ENCODE measurements around the gene USP17L21.
"Not testable (repeated sequence)": the region's sequence is repeated elsewhere in the genome, so short reads cannot be mapped to it uniquely, and the experiment has no call there.

USP17L21 gene, protein sequence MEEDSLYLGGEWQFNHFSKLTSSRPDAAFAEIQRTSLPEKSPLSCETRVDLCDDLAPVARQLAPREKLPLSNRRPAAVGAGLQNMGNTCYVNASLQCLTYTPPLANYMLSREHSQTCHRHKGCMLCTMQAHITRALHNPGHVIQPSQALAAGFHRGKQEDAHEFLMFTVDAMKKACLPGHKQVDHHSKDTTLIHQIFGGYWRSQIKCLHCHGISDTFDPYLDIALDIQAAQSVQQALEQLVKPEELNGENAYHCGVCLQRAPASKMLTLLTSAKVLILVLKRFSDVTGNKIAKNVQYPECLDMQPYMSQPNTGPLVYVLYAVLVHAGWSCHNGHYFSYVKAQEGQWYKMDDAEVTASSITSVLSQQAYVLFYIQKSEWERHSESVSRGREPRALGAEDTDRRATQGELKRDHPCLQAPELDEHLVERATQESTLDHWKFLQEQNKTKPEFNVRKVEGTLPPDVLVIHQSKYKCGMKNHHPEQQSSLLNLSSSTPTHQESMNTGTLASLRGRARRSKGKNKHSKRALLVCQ

DNA sequence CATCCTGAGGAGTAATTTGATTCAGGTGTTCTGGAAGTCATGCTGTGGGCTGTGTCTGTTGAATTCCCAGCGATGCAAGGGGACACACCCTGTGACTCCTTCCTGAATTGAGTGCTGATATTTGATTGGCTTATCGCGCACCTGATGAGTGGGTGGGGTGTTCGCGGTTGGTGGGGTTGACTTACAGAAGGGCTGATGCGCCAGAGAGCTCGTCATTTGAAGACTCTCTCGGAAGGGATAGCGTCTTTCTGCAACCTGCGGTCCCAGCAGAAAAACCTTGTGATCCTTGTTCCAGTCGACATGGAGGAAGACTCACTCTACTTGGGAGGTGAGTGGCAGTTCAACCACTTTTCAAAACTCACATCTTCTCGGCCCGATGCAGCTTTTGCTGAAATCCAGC is at the start of gene USP17L21:
USP17L21 (plus strand) TSS at position 301 of the 400 bp plus-strand sequence; CDS start at position 301, 0 bp downstream.
- DNase-seq (ENCODE audit: low spot score), result not testable (repeated sequence)

DNA sequence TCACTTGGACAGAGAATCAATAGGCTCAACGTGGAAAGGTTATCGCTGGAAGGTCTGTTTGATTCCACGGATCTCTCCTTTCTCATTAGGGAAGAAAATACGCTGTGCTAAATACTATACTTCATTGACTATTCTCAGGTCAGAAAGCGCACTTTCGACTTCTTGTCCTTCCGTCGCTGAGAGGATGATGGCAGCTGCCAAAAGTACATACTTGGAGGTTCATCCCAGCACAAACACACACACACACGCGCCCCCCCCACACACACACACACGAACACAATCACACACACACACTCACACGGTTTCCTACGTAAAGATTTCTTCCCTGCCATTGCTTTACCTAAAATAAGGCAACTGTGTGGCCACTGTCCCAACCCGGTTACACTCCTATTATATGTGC is 48.0 kb upstream of the USP17L21 start:
- not testable (repeated sequence) for DNase-seq (ENCODE audit: low spot score)

DNA sequence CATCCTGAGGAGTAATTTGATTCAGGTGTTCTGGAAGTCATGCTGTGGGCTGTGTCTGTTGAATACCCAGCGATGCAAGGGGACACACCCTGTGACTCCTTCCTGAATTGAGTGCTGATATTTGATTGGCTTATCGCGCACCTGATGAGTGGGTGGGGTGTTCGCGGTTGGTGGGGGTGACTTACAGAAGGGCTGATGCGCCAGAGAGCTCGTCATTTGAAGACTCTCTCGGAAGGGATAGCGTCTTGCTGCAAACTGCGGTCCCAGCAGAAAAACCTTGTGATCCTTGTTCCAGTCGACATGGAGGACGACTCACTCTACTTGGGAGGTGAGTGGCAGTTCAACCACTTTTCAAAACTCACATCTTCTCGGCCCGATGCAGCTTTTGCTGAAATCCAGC is 47.6 kb upstream of the USP17L21 start, which contains the start of gene USP17L11:
USP17L11 (plus strand) TSS at position 301 of the 400 bp plus-strand sequence; CDS start at position 301, 0 bp downstream.
- DNase-seq (ENCODE audit: low spot score), result not testable (repeated sequence)

DNA sequence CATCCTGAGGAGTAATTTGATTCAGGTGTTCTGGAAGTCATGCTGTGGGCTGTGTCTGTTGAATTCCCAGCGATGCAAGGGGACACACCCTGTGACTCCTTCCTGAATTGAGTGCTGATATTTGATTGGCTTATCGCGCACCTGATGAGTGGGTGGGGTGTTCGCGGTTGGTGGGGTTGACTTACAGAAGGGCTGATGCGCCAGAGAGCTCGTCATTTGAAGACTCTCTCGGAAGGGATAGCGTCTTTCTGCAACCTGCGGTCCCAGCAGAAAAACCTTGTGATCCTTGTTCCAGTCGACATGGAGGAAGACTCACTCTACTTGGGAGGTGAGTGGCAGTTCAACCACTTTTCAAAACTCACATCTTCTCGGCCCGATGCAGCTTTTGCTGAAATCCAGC is 42.8 kb upstream of the USP17L21 start, which contains the start of gene USP17L12:
USP17L12 (plus strand) TSS at position 301 of the 400 bp plus-strand sequence; CDS start at position 301, 0 bp downstream.
- not testable (repeated sequence) for DNase-seq (ENCODE audit: low spot score)

DNA sequence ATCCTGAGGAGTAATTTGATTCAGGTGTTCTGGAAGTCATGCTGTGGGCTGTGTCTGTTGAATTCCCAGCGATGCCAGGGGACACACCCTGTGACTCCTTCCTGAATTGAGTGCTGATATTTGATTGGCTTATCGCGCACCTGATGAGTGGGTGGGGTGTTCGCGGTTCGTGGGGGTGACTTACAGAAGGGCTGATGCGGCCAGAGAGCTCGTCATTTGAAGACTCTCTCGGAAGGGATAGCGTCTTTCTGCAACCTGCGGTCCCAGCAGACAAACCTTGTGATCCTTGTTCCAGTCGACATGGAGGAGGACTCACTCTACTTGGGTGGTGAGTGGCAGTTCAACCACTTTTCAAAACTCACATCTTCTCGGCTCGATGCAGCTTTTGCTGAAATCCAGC is 38.1 kb upstream of the USP17L21 start, which contains the start of gene USP17L13:
USP17L13 (plus strand) TSS at position 301 of the 400 bp plus-strand sequence; CDS start at position 301, 0 bp downstream.
- DNase-seq (ENCODE audit: low spot score), result not testable (repeated sequence)

DNA sequence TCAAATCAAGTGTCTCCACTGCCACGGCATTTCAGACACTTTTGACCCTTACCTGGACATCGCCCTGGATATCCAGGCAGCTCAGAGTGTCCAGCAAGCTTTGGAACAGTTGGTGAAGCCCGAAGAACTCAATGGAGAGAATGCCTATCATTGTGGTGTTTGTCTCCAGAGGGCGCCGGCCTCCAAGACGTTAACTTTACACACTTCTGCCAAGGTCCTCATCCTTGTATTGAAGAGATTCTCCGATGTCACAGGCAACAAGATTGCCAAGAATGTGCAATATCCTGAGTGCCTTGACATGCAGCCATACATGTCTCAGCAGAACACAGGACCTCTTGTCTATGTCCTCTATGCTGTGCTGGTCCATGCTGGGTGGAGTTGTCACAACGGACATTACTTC is 32.4 kb upstream of the USP17L21 start:
- DNase-seq (ENCODE audit: low spot score), result not testable (repeated sequence)

DNA sequence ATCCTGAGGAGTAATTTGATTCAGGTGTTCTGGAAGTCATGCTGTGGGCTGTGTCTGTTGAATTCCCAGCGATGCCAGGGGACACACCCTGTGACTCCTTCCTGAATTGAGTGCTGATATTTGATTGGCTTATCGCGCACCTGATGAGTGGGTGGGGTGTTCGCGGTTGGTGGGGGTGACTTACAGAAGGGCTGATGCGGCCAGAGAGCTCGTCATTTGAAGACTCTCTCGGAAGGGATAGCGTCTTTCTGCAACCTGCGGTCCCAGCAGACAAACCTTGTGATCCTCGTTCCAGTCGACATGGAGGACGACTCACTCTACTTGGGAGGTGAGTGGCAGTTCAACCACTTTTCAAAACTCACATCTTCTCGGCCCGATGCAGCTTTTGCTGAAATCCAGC is 28.6 kb upstream of the USP17L21 start, which contains the start of gene USP17L15:
USP17L15 (plus strand) TSS at position 301 of the 400 bp plus-strand sequence; CDS start at position 301, 0 bp downstream.
- not testable (repeated sequence) for DNase-seq (ENCODE audit: low spot score)

DNA sequence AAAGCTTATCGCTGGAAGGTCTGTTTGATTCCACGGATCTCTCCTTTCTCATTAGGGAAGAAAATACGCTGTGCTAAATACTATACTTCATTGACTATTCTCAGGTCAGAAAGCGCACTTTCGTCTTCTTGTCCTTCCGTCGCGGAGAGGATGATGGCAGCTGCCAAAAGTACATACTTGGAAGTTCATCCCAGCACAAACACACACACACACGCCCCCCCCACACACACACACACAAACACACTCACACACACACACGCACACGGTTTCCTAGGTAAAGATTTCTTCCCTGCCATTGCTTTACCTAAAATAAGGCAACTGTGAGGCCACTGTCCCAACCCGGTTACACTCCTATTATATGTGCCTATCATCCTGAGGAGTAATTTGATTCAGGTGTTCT is 24.2 kb upstream of the USP17L21 start:
- DNase-seq (ENCODE audit: low spot score), result not testable (repeated sequence)

DNA sequence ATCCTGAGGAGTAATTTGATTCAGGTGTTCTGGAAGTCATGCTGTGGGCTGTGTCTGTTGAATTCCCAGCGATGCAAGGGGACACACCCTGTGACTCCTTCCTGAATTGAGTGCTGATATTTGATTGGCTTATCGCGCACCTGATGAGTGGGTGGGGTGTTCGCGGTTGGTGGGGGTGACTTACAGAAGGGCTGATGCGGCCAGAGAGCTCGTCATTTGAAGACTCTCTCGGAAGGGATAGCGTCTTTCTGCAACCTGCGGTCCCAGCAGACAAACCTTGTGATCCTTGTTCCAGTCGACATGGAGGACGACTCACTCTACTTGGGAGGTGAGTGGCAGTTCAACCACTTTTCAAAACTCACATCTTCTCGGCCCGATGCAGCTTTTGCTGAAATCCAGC is 19.1 kb upstream of the USP17L21 start, which contains the start of gene USP17L17:
USP17L17 (plus strand) TSS at position 301 of the 400 bp plus-strand sequence; CDS start at position 301, 0 bp downstream.
- DNase-seq (ENCODE audit: low spot score), result not testable (repeated sequence)

DNA sequence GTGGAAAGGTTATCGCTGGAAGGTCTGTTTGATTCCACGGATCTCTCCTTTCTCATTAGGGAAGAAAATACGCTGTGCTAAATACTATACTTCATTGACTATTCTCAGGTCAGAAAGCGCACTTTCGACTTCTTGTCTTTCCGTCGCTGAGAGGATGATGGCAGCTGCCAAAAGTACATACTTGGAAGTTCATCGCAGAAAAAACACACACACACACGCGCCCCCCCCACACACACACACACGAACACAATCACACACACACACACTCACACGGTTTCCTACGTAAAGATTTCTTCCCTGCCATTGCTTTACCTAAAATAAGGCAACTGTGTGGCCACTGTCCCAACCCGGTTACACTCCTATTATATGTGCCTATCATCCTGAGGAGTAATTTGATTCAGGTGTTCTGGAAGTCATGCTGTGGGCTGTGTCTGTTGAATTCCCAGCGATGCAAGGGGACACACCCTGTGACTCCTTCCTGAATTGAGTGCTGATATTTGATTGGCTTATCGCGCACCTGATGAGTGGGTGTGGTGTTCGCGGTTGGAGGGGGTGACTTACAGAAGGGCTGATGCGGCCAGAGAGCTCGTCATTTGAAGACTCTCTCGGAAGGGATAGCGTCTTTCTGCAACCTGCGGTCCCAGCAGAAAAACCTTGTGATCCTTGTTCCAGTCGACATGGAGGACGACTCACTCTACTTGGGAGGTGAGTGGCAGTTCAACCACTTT is 14.6 kb upstream of the USP17L21 start, which contains the start of gene USP17L18:
USP17L18 (plus strand) TSS at position 678 of the 728 bp plus-strand sequence; CDS start at position 678, 0 bp downstream.
- DNase-seq (ENCODE audit: low spot score), result not testable (repeated sequence)

DNA sequence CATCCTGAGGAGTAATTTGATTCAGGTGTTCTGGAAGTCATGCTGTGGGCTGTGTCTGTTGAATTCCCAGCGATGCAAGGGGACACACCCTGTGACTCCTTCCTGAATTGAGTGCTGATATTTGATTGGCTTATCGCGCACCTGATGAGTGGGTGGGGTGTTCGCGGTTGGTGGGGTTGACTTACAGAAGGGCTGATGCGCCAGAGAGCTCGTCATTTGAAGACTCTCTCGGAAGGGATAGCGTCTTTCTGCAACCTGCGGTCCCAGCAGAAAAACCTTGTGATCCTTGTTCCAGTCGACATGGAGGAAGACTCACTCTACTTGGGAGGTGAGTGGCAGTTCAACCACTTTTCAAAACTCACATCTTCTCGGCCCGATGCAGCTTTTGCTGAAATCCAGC is 9.6 kb upstream of the USP17L21 start, which contains the start of gene USP17L19:
USP17L19 (plus strand) TSS at position 301 of the 400 bp plus-strand sequence; CDS start at position 301, 0 bp downstream.
- DNase-seq (ENCODE audit: low spot score), result not testable (repeated sequence)

DNA sequence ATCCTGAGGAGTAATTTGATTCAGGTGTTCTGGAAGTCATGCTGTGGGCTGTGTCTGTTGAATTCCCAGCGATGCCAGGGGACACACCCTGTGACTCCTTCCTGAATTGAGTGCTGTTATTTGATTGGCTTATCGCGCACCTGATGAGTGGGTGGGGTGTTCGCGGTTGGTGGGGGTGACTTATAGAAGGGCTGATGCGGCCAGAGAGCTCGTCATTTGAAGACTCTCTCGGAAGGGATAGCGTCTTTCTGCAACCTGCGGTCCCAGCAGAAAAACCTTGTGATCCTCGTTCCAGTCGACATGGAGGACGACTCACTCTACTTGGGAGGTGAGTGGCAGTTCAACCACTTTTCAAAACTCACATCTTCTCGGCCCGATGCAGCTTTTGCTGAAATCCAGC is 4.8 kb upstream of the USP17L21 start, which contains the start of gene USP17L20:
USP17L20 (plus strand) TSS at position 301 of the 400 bp plus-strand sequence; CDS start at position 301, 0 bp downstream.
- DNase-seq (ENCODE audit: low spot score), result not testable (repeated sequence)

DNA sequence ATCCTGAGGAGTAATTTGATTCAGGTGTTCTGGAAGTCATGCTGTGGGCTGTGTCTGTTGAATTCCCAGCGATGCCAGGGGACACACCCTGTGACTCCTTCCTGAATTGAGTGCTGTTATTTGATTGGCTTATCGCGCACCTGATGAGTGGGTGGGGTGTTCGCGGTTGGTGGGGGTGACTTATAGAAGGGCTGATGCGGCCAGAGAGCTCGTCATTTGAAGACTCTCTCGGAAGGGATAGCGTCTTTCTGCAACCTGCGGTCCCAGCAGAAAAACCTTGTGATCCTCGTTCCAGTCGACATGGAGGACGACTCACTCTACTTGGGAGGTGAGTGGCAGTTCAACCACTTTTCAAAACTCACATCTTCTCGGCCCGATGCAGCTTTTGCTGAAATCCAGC is 4.6 kb downstream of the USP17L21 start, which contains the start of gene USP17L22:
USP17L22 (plus strand) TSS at position 301 of the 400 bp plus-strand sequence; CDS start at position 301, 0 bp downstream.
- not testable (repeated sequence) for DNase-seq (ENCODE audit: low spot score)

DNA sequence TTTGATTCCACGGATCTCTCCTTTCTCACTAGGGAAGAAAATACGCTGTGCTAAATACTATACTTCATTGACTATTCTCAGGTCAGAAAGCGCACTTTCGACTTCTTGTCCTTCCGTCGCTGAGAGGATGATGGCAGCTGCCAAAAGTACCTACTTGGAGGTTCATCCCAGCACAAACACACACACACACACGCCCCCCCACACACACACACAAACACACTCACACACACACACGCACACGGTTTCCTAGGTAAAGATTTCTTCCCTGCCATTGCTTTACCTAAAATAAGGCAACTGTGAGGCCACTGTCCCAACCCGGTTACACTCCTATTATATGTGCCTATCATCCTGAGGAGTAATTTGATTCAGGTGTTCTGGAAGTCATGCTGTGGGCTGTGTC is 9.0 kb downstream of the USP17L21 start:
- DNase-seq (ENCODE audit: low spot score), result not testable (repeated sequence)

Data from D341Med (cell line).